Psoas muscle (tissue), 8 donors: ENCODE data around the gene SERPINI1. TPM values are rescaled to one million over a fixed set of nuclear protein-coding genes. Genes with fewer than 3 reads are reported as not detected.
A peak's percentile ranks its signal among the peaks of the same experiment; 100 is the strongest.

Experiments used
- ATAC-seq, 4 donors: fragments of 200-7000 bp; cut with Tn5 transposase; one replicate each; pipeline ENCODE4 v1.9.1; 2020; ENCODE audit warnings: moderate library complexity in 3 of 4, mild to moderate bottlenecking in 2 of 4
- DNase-seq, 2 donors: peaks; one replicate each; pipeline ENCODE4 v3.0.0-alpha.2; 2020
- H3K27ac ChIP-seq: fragments of 200-600 bp; one replicate; pipeline ENCODE4 v1.8.0; 2022
- H3K27me3 ChIP-seq, 3 donors: fragments of 200-600 bp in 1 of 3; one replicate each; pipeline versions ENCODE4 v1.6.1 to v1.8.0; 2013 to 2022; ENCODE audit warnings: low read length in 2 of 3, mild to moderate bottlenecking in 2 of 3, moderate library complexity in 1 of 3; ENCODE audit not compliant: insufficient read depth in 3 of 3
- H3K36me3 ChIP-seq, 2 donors: fragments of 200-600 bp in 1 of 2; one replicate each; pipeline versions ENCODE4 v1.6.1 to v1.8.0; 2013 to 2022; ENCODE audit warnings: low read depth in 1 of 2, mild to moderate bottlenecking in 1 of 2, moderate library complexity in 1 of 2; ENCODE audit not compliant: insufficient read depth in 1 of 2
- H3K4me1 ChIP-seq: fragments of 200-600 bp; one replicate; pipeline ENCODE4 v1.8.0; 2022
- H3K4me3 ChIP-seq: fragments of 200-600 bp; one replicate; pipeline ENCODE4 v1.8.0; 2022; ENCODE audit warnings: mild to moderate bottlenecking
- H3K9me3 ChIP-seq: fragments of 200-600 bp; one replicate; pipeline ENCODE4 v1.8.0; 2022
- WGBS, 3 donors: extraction: QIAGEN DNeasy Blood & Tissue Kit; methylation state at CpG; one replicate each; pipeline versions ENCODE4 v1.1.6 to v1.1.7; 2013; 5-methylcytosine and 5-hydroxymethylcytosine counted together
- intact Hi-C, 2 donors: fragments of 100-400 bp; cut with DNase I; formaldehyde crosslinking; loops; one replicate each; pipeline versions ENCODE4 v1.11.0 to v1.14.2; 2022
- polyA plus RNA-seq, 3 donors: library from polyadenylated mRNA; stranded (reverse); fragments of 200-250 nt; gene quantifications; one replicate each; pipeline ENCODE4 v1.2.3, GENCODE V29; 2013
- total RNA-seq, 4 donors: library from RNA; stranded (reverse); fragmentation: NEBNext Ultra II Directional in 2 of 4; extraction: Animal tissue kit (Norgen Biotek cat#: 25700) in 2 of 4; gene quantifications; one replicate each; pipeline versions ENCODE4 v1.2.1 to v1.2.4, GENCODE V29; 2021 to 2023
- TF ChIP-seq, protein P1 (sequence below): fragments of 200-600 bp; IDR thresholded peaks from one replicate; pipeline ENCODE4 v1.8.0; 2022; ENCODE audit warnings: antibody characterized with exemption
- donor health status: healthy with polysubstance abuse.
- donor health status: DM: no; HTN: no; CAD: no; lungs with moderate emphysema.
- donor health status: Bipolar disorder and iron deficiency.
- donor health status: healthy.
- donor health status: DM: yes; HTN: yes; CAD: no.
- donor health status: DM: no; HTN: no; CAD: no.
- donor health status: DM: no; HTN: no; CAD: no.
- donor health status: DM: yes; HTN: yes; CAD: no.

SERPINI1 gene
- total and polyA plus RNA-seq, 7 donors: 1.8 to 5.0 (median 3.4) TPM

GRCh38 chr3:167723872-167724271, 11.6 kb upstream of the SERPINI1 start:
- Histone ChIP-seq H3K4me3 (no peak overlapping the region), H3K27me3 (no peaks in the 10 kb centered on the region), H3K4me1 (peaks cover 15% of the 10 kb centered on the region), H3K27ac (no peak overlapping the region), H3K36me3 (peaks cover 0 to 13% of the 10 kb centered on the region in 2 donors), H3K9me3 (no peaks in the 10 kb centered on the region)
- TF ChIP-seq, protein P1, sequence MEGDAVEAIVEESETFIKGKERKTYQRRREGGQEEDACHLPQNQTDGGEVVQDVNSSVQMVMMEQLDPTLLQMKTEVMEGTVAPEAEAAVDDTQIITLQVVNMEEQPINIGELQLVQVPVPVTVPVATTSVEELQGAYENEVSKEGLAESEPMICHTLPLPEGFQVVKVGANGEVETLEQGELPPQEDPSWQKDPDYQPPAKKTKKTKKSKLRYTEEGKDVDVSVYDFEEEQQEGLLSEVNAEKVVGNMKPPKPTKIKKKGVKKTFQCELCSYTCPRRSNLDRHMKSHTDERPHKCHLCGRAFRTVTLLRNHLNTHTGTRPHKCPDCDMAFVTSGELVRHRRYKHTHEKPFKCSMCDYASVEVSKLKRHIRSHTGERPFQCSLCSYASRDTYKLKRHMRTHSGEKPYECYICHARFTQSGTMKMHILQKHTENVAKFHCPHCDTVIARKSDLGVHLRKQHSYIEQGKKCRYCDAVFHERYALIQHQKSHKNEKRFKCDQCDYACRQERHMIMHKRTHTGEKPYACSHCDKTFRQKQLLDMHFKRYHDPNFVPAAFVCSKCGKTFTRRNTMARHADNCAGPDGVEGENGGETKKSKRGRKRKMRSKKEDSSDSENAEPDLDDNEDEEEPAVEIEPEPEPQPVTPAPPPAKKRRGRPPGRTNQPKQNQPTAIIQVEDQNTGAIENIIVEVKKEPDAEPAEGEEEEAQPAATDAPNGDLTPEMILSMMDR: no peak
- no peak for DNase-seq
- ATAC-seq: no peak
- intact Hi-C loops: no loop called here
- WGBS, 3 donors: 83 to 85% (median 83%) methylated on average over 3 of the region's 3 CpGs

DNA sequence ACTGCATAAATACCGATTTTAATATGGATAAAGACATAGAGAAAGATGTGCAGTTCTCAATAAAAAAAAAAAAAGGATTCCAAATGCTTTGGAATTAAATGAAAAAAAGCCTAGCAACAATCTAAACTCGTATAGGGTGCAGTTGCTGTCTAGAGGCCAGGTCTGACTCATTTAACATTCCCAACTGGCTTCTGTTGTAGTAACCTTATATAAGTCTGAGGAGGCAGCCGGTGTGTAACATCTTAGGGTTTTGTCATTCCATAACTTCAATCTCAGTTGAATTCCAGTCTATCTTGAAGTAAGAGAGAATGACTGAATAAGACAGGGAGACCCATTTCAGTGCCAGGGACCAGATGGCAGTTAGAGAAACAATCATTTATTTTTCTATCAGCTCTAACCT, 7.3 kb upstream of the SERPINI1 start:
- TF ChIP-seq, protein P1: no peak
- H3K4me3 ChIP-seq: no peak overlapping the region
- intact Hi-C loops: no loop called here
- H3K36me3 ChIP-seq: no peaks in the 10 kb centered on the region
- H3K4me1 ChIP-seq: peaks cover 28% of the 10 kb centered on the region
- DNase-seq: no peak
- no peak overlapping the region for H3K27ac ChIP-seq
- peak; percentile 59 to 90 (median 88) for ATAC-seq
- H3K9me3 ChIP-seq: no peaks in the 10 kb centered on the region
- WGBS, 3 donors: 35 to 52% (median 48%) methylated on average over 3 of the region's 3 CpGs
- H3K27me3 ChIP-seq: no peaks in the 10 kb centered on the region

DNA sequence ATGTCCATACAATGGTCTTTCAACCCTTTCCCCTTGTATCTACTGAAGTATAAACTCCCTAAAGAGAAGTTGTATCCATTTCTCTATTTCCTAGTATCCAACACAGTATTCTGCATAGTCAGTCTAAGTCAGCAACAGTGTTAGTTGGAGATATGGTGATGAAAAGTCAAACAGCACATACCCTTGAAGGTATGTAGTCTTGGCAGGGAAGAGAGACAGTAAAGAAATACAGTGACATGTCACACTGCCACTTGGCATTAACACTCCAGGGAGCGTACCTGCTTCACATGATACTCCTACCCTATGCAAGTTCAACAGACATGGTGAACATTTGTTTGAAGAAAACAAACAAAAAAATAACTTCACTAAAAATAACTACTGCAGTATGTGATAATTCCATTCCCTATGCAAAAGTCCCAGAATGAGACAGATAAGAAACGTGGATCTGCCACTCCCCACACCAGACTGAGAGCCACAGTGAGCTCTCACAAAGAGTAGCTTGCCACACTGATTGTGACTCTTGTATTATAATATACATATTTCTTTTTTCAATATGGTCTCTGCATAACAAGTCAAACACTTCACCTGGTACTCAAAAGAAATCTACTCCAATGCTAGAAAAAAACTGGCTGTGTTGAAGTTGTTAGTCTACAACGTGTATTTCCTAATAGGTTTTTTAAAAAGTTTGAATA, 6.7 kb upstream of the SERPINI1 start:
- ATAC-seq: peak; percentile 27 to 70 (median 46)

GRCh38 chr3:167729591-167729990, 5.9 kb upstream of the SERPINI1 start:
- Histone ChIP-seq H3K27me3 (no peaks in the 10 kb centered on the region), H3K9me3 (no peaks in the 10 kb centered on the region), H3K4me3 (no peak overlapping the region), H3K36me3 (no peaks in the 10 kb centered on the region), H3K4me1 (peaks cover 35% of the 10 kb centered on the region), H3K27ac (no peak overlapping the region)
- WGBS, 3 donors: 67 to 81% (median 71%) methylated on average over 2 of the region's 2 CpGs
- DNase-seq (no peak), ATAC-seq (no peak)
- intact Hi-C loops: no loop called here
- TF ChIP-seq, protein P1: no peak

More for the DNA sequence above, 6.7 kb upstream of the SERPINI1 start:
- no peaks in the 10 kb centered on the region for H3K27me3 ChIP-seq
- intact Hi-C loops: no loop called here
- WGBS, 3 donors: 39 to 64% (median 50%) methylated on average over 3 of the region's 3 CpGs
- no peak overlapping the region for H3K27ac ChIP-seq
- TF ChIP-seq, protein P1: no peak
- no peaks in the 10 kb centered on the region for H3K9me3 ChIP-seq
- H3K36me3 ChIP-seq: no peaks in the 10 kb centered on the region
- no peak for DNase-seq
- H3K4me3 ChIP-seq: no peak overlapping the region
- H3K4me1 ChIP-seq: peaks cover 34% of the 10 kb centered on the region

DNA sequence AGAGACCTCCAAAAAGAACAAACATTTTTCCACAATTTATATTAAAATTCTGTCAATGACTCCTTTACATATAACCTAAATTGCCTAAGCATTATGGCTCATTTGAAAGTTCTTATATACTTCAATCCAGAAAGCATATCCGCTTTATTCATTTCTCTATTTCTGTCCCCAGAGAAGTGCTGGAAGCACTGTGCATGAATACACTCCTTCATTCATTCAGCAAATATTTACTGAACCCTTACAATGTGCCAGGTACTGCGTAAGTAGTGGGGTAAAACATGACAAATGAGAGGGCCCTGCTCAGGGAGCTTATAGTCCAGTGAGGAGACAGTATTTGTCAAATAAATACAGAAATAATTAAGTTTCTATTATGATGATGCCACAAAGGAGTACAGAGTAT, 4.1 kb upstream of the SERPINI1 start:
- peaks cover 37% of the 10 kb centered on the region for H3K4me1 ChIP-seq
- no peak overlapping the region for H3K27ac ChIP-seq
- intact Hi-C loops: loop anchor here in 1 of 2 donors (10.0 kb wide), 1 partner anchor 303 kb away; no protein-coding TSS in a partner anchor
- DNase-seq (no peak), ATAC-seq (no peak)
- TF ChIP-seq, protein P1: no peak
- H3K9me3 ChIP-seq: no peaks in the 10 kb centered on the region
- H3K4me3 ChIP-seq: no peak overlapping the region
- WGBS, 3 donors: 93 to 99% (median 97%) methylated on average over 2 of the region's 2 CpGs
- H3K27me3 ChIP-seq: no peaks in the 10 kb centered on the region
- H3K36me3 ChIP-seq: no peaks in the 10 kb centered on the region
